Glutamatergic neuron (in vitro differentiated cells): ENCODE measurements around the gene LIMS2. TPM values are rescaled to one million over a fixed set of nuclear protein-coding genes. Genes with fewer than 3 reads are reported as not detected.

Experiments used
- DNase-seq: peaks from one replicate; pipeline ENCODE4 v3.0.0; 2022
- H3K27ac Mint-ChIP-seq: one replicate; pipeline ENCODE4 v1.8.0; 2020; ENCODE audit warnings: mild to moderate bottlenecking, mixed read lengths, inconsistent platforms; ENCODE audit not compliant: unreplicated experiment
- H3K27me3 Mint-ChIP-seq: one replicate; pipeline ENCODE4 v1.8.0; 2020; ENCODE audit warnings: mild to moderate bottlenecking, moderate library complexity, mixed read lengths, inconsistent platforms; ENCODE audit not compliant: unreplicated experiment
- H3K36me3 Mint-ChIP-seq: one replicate; pipeline ENCODE4 v1.8.0; 2020; ENCODE audit warnings: mild to moderate bottlenecking, mixed read lengths, inconsistent platforms; ENCODE audit not compliant: unreplicated experiment
- H3K4me1 Mint-ChIP-seq: one replicate; pipeline ENCODE4 v1.8.0; 2020; ENCODE audit warnings: mild to moderate bottlenecking, low read depth, mixed read lengths, inconsistent platforms; ENCODE audit not compliant: unreplicated experiment
- H3K4me3 Mint-ChIP-seq: one replicate; pipeline ENCODE4 v1.8.0; 2020; ENCODE audit warnings: mild to moderate bottlenecking, mixed read lengths, inconsistent platforms; ENCODE audit not compliant: unreplicated experiment
- H3K9me3 Mint-ChIP-seq: one replicate; pipeline ENCODE4 v1.8.0; 2020; ENCODE audit warnings: mild to moderate bottlenecking, moderate library complexity, mixed read lengths, inconsistent platforms; ENCODE audit not compliant: unreplicated experiment
- total RNA-seq: library from RNA; stranded (reverse); fragmentation: NEBNext Ultra II Directional; extraction: Animal tissue kit (Norgen Biotek cat#: 25700); gene quantifications from one replicate; pipeline ENCODE4 v1.2.1, GENCODE V29; 2021; ENCODE audit not compliant: unreplicated experiment
- TF ChIP-seq, protein P1 (sequence below): fragments of 200-600 bp; sonication (generic); IDR thresholded peaks from one replicate; pipeline ENCODE4 v1.5.0; 2021; ENCODE audit not compliant: partially characterized antibody, unreplicated experiment

The LIMS2 gene
- total RNA-seq, 1 donor from 2014 or later = 0.29 TPM

DNA sequence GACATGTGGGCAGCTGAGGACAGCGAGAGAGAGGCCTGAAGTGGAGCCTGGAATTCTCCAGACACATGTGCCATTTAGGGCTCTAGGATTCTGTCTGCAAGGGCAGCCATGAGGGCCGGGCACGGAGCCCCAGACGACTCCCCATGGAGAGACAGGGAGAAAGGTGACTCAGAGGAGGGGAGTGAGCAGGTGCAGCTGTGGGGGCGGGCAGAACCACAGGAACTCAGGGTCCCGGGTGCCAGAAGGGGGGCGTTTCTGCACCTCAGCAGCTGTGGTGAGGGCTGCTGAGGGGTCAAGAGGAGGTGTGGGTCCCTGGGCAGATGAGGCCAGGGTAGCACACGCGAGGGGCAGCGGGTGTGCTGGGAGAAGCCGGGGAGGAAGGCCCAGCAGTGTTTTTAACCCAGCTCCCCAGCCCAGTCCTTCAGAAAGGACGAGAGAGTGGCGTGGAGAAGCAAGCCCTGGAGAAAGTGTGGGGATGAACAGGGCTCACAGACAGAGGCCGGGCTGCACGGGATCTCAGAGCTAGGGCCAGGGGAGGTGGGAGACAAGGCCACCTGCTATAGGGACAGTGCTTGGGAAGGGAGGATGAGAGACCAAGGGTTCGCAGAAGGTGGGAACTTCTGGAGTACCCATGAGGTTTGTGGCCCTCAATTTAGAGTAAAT lies 21.8 kb downstream of the LIMS2 start:
- Mint-ChIP-seq H3K4me3 (no peak overlapping the region), H3K27me3 (peaks cover 4% of the 10 kb centered on the region), H3K9me3 (peaks cover 5% of the 10 kb centered on the region), H3K36me3 (no peaks in the 10 kb centered on the region), H3K4me1 (peaks cover 4% of the 10 kb centered on the region), H3K27ac (no peak overlapping the region)
- no peak for DNase-seq
- TF ChIP-seq, protein P1, sequence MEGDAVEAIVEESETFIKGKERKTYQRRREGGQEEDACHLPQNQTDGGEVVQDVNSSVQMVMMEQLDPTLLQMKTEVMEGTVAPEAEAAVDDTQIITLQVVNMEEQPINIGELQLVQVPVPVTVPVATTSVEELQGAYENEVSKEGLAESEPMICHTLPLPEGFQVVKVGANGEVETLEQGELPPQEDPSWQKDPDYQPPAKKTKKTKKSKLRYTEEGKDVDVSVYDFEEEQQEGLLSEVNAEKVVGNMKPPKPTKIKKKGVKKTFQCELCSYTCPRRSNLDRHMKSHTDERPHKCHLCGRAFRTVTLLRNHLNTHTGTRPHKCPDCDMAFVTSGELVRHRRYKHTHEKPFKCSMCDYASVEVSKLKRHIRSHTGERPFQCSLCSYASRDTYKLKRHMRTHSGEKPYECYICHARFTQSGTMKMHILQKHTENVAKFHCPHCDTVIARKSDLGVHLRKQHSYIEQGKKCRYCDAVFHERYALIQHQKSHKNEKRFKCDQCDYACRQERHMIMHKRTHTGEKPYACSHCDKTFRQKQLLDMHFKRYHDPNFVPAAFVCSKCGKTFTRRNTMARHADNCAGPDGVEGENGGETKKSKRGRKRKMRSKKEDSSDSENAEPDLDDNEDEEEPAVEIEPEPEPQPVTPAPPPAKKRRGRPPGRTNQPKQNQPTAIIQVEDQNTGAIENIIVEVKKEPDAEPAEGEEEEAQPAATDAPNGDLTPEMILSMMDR = no peak

DNA sequence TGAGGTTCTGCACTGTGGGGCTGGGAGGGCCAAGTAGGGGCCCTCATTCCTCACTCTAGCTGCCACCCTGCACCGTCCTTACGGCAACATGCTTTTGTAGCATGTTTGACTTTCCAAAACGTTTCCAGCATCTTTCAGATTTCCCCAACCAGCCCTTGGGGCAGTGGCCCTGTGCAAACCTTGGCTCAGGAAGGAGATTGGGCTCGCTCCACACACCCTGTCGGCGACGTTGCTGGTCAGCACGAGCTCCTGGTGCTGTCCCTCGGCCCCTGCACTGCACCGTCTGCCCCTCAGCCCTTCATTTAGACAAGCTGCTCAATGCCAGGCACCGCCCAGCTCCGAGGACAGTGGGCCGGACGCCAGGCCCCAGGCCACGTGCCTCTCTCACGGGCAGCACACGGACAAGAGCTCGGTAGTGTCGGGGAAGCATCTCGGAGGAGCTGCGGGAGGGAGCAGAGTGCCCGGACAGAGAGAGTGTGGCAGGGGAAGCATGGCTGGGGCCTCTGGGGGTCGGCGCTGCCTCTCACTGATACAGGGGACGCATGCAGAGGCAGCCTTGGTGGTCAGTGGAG lies 22.5 kb downstream of the LIMS2 start:
- H3K27me3 Mint-ChIP-seq = peaks cover 1% of the 10 kb centered on the region
- no peak for DNase-seq
- TF ChIP-seq, protein P1 = no peak
- no peaks in the 10 kb centered on the region for H3K36me3 Mint-ChIP-seq
- H3K4me1 Mint-ChIP-seq = peaks cover 4% of the 10 kb centered on the region
- peaks cover 4% of the 10 kb centered on the region for H3K9me3 Mint-ChIP-seq
- no peak overlapping the region for H3K4me3 Mint-ChIP-seq
- H3K27ac Mint-ChIP-seq = no peak overlapping the region

DNA sequence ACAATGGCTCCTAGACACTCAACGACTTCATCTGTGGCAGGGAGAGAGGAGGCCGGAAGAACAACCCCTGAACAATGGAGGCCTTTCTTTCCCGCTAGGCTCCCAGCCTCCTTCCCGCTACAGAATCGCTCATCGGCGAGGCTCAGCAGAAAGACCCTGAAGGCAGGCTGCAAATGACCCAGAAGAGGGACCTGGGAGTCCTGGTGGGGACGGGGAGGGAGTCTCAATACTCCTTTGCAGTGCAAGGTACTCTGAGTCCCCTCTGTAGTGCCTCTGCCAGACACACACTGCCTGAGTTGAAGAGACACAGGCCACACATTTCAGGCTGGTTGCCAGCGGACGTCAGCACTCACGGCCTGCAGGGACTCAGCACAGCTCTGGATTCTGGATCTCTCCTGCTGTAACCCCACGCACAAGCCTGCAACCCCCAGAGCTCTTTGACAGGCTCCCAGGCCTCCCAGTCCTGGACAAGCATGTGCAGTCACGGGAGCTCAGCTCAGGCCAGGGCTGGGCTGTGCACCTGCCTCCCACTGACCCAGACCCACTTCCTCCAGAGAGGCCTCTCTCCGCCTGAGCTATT lies 23.3 kb downstream of the LIMS2 start:
- no peak for DNase-seq
- Mint-ChIP-seq H3K27ac (no peak overlapping the region), H3K4me1 (peaks cover 4% of the 10 kb centered on the region), H3K9me3 (peaks cover 4% of the 10 kb centered on the region), H3K4me3 (no peak overlapping the region), H3K36me3 (no peaks in the 10 kb centered on the region), H3K27me3 (no peaks in the 10 kb centered on the region)
- TF ChIP-seq, protein P1 = no peak

DNA sequence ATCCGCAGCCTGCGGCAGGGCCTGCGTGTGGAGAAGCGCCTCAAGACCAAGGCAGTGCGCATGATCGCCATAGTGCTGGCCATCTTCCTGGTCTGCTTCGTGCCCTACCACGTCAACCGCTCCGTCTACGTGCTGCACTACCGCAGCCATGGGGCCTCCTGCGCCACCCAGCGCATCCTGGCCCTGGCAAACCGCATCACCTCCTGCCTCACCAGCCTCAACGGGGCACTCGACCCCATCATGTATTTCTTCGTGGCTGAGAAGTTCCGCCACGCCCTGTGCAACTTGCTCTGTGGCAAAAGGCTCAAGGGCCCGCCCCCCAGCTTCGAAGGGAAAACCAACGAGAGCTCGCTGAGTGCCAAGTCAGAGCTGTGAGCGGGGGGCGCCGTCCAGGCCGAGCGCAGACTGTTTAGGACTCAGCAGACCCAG lies 23.9 kb downstream of the LIMS2 start:
- no peak for DNase-seq
- TF ChIP-seq, protein P1 = no peak
- H3K4me3 Mint-ChIP-seq = no peak overlapping the region
- no peaks in the 10 kb centered on the region for H3K27me3 Mint-ChIP-seq
- no peaks in the 10 kb centered on the region for H3K36me3 Mint-ChIP-seq
- peaks cover 4% of the 10 kb centered on the region for H3K9me3 Mint-ChIP-seq
- no peak overlapping the region for H3K27ac Mint-ChIP-seq
- peaks cover 4% of the 10 kb centered on the region for H3K4me1 Mint-ChIP-seq
